HPDE6-E6E7 (cell line): ENCODE data around the gene IL17C.
"Not testable (repeated sequence)": the region's sequence is repeated elsewhere in the genome, so short reads cannot be mapped to it uniquely, and the experiment has no call there.

Experiments used
- DNase-seq: peaks from one replicate; pipeline ENCODE4 v3.0.0; 2011; ENCODE audit warnings: missing footprints; ENCODE audit errors: extremely low spot score

IL17C gene

DNA sequence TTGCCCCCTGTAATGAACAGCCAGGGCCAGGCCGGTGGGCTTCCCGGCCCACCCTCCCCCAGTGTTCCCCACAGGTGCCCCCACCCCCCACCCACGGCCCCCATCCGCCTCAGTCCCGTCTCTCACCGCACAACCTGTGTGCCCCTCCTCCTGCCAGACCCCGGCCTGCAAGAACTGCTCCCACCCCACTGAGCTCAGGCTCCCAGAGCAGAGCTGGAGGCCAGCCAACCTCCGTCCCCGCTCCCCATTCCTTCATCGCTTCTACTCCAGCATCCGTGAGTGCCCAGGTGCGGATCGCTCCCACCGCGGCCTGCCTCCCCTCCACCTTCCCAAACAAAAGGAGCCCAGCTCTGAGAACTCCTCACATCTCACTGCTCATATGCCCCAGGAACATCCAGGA, 20.3 kb downstream of the IL17C start:
- DNase-seq = no peak

DNA sequence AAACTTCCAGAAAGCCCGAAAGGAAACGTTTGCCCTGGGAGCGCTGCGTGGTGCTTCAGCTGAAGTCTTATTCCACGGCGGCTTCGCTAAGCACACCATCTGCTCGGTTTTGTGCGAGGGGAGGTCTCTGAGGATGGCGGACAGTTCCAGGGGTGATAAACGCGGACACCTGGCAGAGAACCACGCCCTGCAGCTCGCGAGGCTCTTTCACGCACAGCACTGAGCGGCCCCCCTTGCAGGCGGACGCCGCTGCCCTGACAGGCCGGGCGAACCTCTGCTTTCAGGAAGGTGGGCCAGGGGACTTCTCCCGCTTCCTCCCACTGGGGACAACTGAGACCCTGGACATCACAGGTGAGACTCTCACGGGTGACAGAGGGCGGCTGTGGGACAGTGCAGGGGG, 20.8 kb downstream of the IL17C start:
- no peak for DNase-seq

GRCh38 chr16:88661468-88661867, 23.1 kb downstream of the IL17C start:
- DNase-seq = no peak

GRCh38 chr16:88662222-88662842, 24.0 kb downstream of the IL17C start:
- no peak for DNase-seq

GRCh38 chr16:88662843-88663606, 24.7 kb downstream of the IL17C start, which contains the start of gene MVD:
TSS of gene MVD (minus strand) at chr16:88663091. CDS start at chr16:88663080, 11 bp downstream.
- DNase-seq = peak; percentile 100

- DNase-seq = no peak
These were observed 26.8 kb downstream of the IL17C start for GRCh38 chr16:88665148-88665547.

DNA sequence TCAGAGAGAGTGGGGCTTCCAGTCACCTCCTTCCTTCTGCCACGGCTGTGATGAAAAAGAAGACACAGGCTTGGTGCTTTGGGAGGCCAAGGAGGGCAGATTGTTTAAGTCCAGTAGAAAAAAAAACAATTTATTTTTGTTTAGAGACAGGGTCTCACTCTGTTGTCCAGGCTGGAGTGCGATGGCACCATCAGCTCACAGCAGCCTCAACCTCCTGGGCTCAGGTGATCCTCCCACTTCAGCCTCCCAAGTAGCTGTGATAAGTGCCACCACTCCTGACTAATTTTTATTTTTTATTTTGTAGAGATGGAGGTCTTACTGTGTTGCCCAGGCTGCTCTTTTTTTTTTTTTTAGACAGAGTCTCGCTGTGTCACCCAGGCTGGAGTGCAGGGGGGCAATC, 27.2 kb downstream of the IL17C start:
- no peak for DNase-seq

- DNase-seq = no peak
These were observed 29.1 kb downstream of the IL17C start for GRCh38 chr16:88667461-88667860.

DNA sequence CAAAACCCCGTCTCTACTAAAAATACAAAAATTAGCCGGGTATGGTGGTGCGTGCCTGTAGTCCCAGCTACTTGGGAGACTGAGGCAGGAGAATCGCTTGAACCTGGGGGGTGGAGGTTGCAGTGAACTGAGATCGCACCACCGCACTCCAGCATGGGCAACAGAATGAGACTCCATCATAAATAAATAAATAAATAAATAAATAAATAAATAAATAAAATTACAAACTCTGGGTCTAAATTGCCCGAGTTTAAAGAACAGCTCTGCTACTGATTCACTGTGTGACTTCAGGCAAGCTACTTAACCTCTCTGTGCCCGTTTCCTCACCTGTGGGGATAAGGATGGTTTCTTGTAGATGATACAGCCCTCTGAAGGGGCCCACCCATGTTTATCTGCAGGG, 31.1 kb downstream of the IL17C start:
- not testable (repeated sequence) for DNase-seq

DNA sequence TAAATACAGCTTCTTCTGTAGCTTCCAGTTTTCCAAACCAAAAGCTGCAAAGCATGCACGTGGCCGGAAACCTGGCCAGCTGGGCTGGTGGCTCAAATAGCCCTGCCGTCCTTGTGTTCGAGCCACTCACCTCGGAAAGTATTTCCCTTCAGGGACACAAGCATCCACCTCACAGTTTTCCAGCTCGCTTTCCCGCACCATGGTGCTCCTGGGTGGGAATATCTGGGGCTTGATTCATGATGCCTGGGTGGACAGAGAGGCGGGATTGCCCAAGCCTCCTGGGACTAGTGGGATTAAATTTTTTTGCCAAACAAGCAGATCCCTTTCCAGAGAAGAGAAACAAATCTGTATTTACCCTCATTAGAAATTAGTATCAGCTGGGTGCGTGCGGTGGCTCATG, 31.6 kb downstream of the IL17C start:
- no peak for DNase-seq

DNA sequence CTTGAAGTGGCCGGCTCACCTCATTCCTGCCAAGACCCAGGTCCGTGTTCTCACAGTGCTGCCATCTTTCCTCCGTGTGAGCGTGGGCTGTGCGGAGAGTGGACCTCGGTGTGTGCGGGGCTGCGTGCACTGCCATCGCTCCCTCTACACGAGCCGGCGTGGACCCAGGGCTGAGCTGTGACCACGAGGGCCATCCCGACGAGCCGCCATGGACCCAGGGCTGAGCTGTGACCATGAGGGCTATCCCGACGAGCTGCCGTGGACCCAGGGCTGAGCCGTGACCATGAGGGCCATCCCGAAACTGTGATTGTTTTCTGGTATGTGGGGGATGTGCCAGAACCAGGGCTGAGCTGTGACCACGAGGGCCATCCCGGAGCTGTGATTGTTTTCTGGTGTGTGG, 33.4 kb downstream of the IL17C start:
- no peak for DNase-seq

DNA sequence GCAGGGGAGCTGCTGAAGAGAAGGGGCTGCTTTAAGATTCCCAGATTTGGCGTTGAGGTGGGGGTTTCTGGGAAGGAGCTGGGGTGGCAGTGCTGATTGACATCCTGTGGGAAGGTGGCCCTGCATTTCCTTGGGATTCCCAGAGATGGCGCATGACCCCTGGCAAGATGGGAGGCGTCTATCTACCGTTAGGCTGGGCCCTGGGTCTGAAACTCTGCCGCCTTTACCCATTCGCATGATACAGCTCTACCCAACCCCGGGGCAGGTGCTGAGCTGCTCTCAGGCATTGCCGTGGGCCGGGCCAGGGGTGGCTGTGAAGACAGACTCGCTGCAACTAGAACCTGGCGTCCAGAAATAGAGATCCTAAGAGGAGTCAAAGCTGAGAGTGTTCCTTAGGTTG, 34.4 kb downstream of the IL17C start:
- DNase-seq = no peak

GRCh38 chr16:88673716-88674379, 35.5 kb downstream of the IL17C start:
- DNase-seq = no peak

DNA sequence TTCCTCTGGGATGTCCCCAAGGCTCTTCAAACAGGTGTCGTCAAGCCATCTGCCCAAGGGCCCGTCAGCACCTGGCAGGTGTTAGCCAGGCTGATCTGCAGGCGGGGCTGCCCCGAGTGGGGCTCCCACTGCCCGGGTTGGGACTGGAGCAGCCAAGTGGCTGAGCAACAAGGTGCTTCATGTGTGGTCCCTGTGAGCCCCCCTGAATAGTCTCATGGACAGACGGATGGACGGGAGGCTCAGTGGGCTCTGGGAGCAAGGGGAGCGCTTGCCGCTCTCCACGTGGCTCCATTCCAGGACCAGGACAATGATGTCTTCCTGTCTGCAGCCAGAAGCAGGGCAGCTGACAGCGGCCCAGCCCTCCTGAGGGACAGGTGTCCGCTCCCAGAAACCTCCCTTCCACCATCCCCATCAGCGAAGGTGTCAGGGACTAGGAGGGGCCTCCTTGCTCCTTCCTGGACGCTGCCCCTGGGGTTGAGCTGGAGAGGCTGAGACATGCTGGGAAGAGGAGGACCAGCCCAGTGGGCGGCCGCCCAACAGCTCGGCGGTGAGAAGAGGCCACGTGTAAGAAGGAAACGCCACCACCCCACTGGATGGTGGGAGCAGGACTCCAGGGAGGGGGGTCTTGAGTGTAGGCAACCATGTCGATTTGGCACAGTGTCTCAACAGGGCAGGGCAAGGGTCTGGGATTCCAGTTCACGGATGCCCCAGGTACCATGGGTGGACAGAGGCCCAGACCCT, 38.3 kb downstream of the IL17C start:
- no peak for DNase-seq

DNA sequence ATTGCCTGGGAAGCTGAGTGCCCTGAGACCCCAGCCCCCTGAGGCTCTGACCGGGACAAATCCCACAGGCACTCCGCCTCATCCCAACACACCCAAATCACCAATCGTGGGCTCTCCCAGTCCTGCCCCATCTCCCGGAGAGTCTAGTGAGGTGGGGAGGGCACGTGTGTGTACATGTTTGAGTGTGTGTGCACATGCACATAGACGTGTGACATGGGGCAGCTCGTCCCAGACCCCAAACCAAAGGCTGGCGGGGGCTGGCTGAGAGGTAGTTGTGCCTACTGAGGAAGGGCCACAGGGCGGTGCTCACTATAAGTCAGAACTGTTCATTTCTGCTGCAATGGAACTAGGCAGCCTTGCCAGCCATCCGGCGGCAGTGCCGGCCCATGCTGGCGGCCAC, 39.3 kb downstream of the IL17C start:
- DNase-seq = no peak

GRCh38 chr16:88678224-88678979, 40.0 kb downstream of the IL17C start:
- DNase-seq = no peak

DNA sequence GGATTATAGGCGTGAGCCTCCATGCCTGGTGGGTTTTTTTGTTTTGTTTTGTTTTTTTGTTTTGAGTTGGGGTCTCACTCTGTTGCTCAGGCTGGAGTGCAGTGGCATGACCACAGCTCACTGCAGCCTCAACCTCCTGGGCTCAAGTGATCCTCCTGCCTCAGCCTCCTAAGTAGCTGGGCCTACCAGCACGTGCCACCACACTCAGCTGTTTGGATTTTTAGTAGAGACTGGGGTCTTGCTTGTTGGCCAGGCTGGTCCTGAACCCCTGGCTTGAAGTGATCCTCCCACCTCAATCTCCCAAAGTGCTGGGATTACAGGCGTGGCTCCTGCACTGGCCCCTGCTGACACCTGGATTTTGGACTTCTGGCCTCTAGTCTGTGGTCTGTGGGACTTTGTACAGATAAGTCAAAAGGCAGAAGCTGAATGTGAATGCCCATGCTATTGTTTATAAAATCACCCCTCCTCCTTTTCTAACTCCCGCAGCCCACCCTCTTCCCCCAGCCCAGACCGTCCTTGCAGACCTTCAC, 42.2 kb downstream of the IL17C start:
- DNase-seq = no peak

GRCh38 chr16:88681084-88681680, 42.8 kb downstream of the IL17C start:
- DNase-seq = peak; percentile 49

GRCh38 chr16:88681709-88682451, 43.5 kb downstream of the IL17C start:
- no peak for DNase-seq

DNA sequence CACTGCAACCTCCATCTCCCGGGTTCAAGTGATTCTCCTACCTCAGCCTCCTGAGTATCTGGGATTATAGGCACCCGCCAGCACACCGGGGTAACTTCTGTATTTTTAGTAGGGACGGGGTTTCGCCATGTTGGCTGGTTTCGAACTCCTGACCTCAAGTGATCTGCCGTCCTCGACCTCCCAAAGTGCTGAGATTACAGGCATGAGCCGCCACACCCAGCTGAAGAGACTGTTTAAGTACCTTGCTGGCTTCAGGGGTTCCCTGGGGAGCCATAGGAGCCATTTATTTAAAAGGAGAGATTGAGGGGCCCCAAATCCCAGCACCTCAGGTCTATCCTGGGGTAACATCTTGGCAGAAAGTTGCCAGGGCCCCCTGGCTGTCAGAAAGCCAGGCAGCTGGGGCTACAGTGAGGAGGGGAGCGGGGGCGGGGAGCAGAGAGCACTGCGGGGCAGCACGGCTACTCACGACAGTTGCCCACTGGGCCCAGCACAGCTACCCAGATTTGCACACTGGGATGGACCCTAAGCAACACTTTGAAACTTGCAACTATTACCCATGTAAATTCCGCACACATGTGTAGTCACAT, 46.3 kb downstream of the IL17C start:
- no peak for DNase-seq
